Measurements from ENCODE around the gene IFI16.
"Not testable (repeated sequence)": the region's sequence is repeated elsewhere in the genome, so short reads cannot be mapped to it uniquely, and the experiment has no call there.

IFI16 gene

DNA sequence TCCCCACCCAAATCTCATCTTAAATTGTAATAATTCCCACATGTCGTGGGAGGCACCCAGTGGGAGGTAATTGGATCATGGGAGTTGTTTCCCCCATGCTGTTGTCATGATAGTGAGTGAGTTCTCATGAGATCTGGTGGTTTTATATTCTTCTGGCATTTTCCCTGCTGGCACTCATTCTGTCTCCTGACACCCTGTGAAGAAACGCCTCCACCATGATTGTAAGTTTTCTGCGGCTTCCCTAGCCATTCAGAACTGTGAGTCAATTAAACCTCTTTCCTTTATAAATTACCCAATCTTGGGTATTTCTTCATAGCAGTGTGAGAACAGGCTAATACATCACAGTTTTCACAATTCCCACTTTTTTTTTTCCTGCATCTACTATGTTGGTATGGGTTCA lies 93.3 kb downstream of the IFI16 start:
- not testable (repeated sequence) for DNase-seq

Data from CD4-positive, alpha-beta T cell treated with Interleukin-4 for 1 hour (primary cell).